H9 (cell line): ENCODE measurements around the gene DCAF17. TPM values are rescaled to one million over a fixed set of nuclear protein-coding genes. Genes with fewer than 3 reads are reported as not detected.

ENCODE experiments used
- DNase-seq: peaks from one replicate; pipeline ENCODE4 v3.0.0-alpha.2; 2017
- H2AFZ ChIP-seq: one replicate; pipeline ENCODE4 v1.6.1; 2013; ENCODE audit warnings: mild to moderate bottlenecking, low read length, control low read depth, moderate library complexity
- H2AK5ac ChIP-seq: 2 replicates; pipeline ENCODE4 v1.6.1; 2013; ENCODE audit warnings: low read length, control low read depth, mixed read lengths; ENCODE audit not compliant: insufficient read length
- H2BK120ac ChIP-seq: one replicate; pipeline ENCODE4 v1.6.1; 2013; ENCODE audit warnings: low read depth, mild to moderate bottlenecking, low read length, control low read depth, inconsistent platforms; ENCODE audit not compliant: poor library complexity, severe bottlenecking
- H2BK12ac ChIP-seq: 2 replicates; pipeline ENCODE4 v1.6.1; 2013; ENCODE audit warnings: low read length, control low read depth, mixed read lengths, low read depth; ENCODE audit not compliant: insufficient read length
- H2BK15ac ChIP-seq: 2 replicates; pipeline ENCODE4 v1.6.1; 2013; ENCODE audit warnings: low read depth, low read length, control low read depth
- H2BK20ac ChIP-seq: one replicate; pipeline ENCODE4 v1.6.1; 2013; ENCODE audit warnings: low read depth, mild to moderate bottlenecking, low read length, control low read depth, inconsistent platforms; ENCODE audit not compliant: poor library complexity, severe bottlenecking
- H2BK5ac ChIP-seq: 2 replicates; pipeline ENCODE4 v1.6.1; 2013; ENCODE audit warnings: low read length, control low read depth, mixed read lengths; ENCODE audit not compliant: insufficient read length
- H3K14ac ChIP-seq: 2 replicates; pipeline ENCODE4 v1.6.1; 2013; ENCODE audit warnings: low read length, control low read depth; ENCODE audit not compliant: insufficient read depth
- H3K18ac ChIP-seq: 2 replicates; pipeline ENCODE4 v1.6.1; 2013; ENCODE audit warnings: low read depth, mild to moderate bottlenecking, mixed read lengths, low read length, control low read depth; ENCODE audit not compliant: insufficient read length
- H3K23ac ChIP-seq: 2 replicates; pipeline ENCODE4 v1.6.1; 2013; ENCODE audit warnings: low read length, control low read depth, mixed read lengths, low read depth; ENCODE audit not compliant: insufficient read length
- H3K23me2 ChIP-seq: 2 replicates; pipeline ENCODE4 v1.6.1; 2013; ENCODE audit warnings: low read depth, mild to moderate bottlenecking, mixed read lengths, low read length, control low read depth; ENCODE audit not compliant: insufficient read length, poor library complexity, severe bottlenecking
- H3K27ac ChIP-seq: 2 replicates; pipeline ENCODE4 v1.5.1; 2013; ENCODE audit warnings: low read length, control low read depth, mixed read lengths, low read depth; ENCODE audit not compliant: insufficient read length
- H3K27me3 ChIP-seq: 2 replicates; pipeline ENCODE4 v1.6.1; 2013; ENCODE audit warnings: low read length, control low read depth, inconsistent platforms; ENCODE audit not compliant: insufficient read depth
- H3K4ac ChIP-seq: 2 replicates; pipeline ENCODE4 v1.6.1; 2013; ENCODE audit warnings: low read depth, mild to moderate bottlenecking, control low read depth, inconsistent platforms, low read length, moderate library complexity
- H3K4me1 ChIP-seq: 2 replicates; pipeline ENCODE4 v1.6.1; 2013; ENCODE audit warnings: low read length, control low read depth, inconsistent platforms; ENCODE audit not compliant: insufficient read depth
- H3K4me2 ChIP-seq: 2 replicates; pipeline ENCODE4 v1.6.1; 2013; ENCODE audit warnings: low read length, control low read depth, mixed read lengths; ENCODE audit not compliant: insufficient read length, insufficient read depth
- H3K56ac ChIP-seq: 2 replicates; pipeline ENCODE4 v1.6.1; 2013; ENCODE audit warnings: low read depth, mild to moderate bottlenecking, mixed read lengths, low read length, control low read depth; ENCODE audit not compliant: insufficient read length
- H3K79me1 ChIP-seq: 2 replicates; pipeline ENCODE4 v1.6.1; 2013; ENCODE audit warnings: low read depth, mild to moderate bottlenecking, moderate library complexity, low read length, control low read depth, inconsistent platforms; ENCODE audit not compliant: insufficient read depth, poor library complexity, severe bottlenecking
- H3K79me2 ChIP-seq: 2 replicates; pipeline ENCODE4 v1.6.1; 2013; ENCODE audit warnings: low read length, control low read depth, inconsistent platforms; ENCODE audit not compliant: insufficient read depth
- H3K9ac ChIP-seq: 2 replicates; pipeline ENCODE4 v1.6.1; 2013; ENCODE audit warnings: low read length, control low read depth, mixed read lengths; ENCODE audit not compliant: insufficient read length; ENCODE audit errors: extremely low read depth
- H3K9me3 ChIP-seq: one replicate; pipeline ENCODE4 v1.6.1; 2013; ENCODE audit warnings: low read depth, low read length, inconsistent platforms; ENCODE audit not compliant: control insufficient read depth
- H3T11ph ChIP-seq: one replicate; pipeline ENCODE4 v1.6.1; 2013; ENCODE audit warnings: mild to moderate bottlenecking, low read length, control low read depth, inconsistent platforms
- H4K20me1 ChIP-seq: one replicate; pipeline ENCODE4 v1.6.1; 2013; ENCODE audit not compliant: control insufficient read depth, insufficient read length, insufficient read depth
- H4K5ac ChIP-seq: 2 replicates; pipeline ENCODE4 v1.6.1; 2013; ENCODE audit warnings: low read depth, mild to moderate bottlenecking, mixed read lengths, low read length, control low read depth; ENCODE audit not compliant: insufficient read length
- H4K8ac ChIP-seq: replicated peaks from 2 replicates; pipeline ENCODE4 v1.6.1; 2013; ENCODE audit warnings: low read length, control low read depth, mixed read lengths, low read depth; ENCODE audit not compliant: insufficient read length
- H4K91ac ChIP-seq: 2 replicates; pipeline ENCODE4 v1.6.1; 2013; ENCODE audit warnings: low read depth, mild to moderate bottlenecking, moderate library complexity, mixed read lengths, low read length, control low read depth; ENCODE audit not compliant: insufficient read length
- H3K27ac Mint-ChIP-seq, 3 experiments: 2 replicates in 2 of 3; 3 replicates in 1 of 3; pipeline ENCODE4 v1.8.0; 2020 to 2021; ENCODE audit warnings: mixed read lengths in 3 of 3, mild to moderate bottlenecking in 1 of 3, moderate library complexity in 1 of 3
- H3K27me3 Mint-ChIP-seq: 2 replicates; pipeline ENCODE4 v1.8.0; 2021; ENCODE audit warnings: low read depth, mild to moderate bottlenecking, moderate library complexity, mixed read lengths
- H3K36me3 Mint-ChIP-seq, 3 experiments: 2 replicates in 2 of 3; 3 replicates in 1 of 3; pipeline ENCODE4 v1.8.0; 2020 to 2021; ENCODE audit warnings: low read depth in 3 of 3, mixed read lengths in 3 of 3; ENCODE audit not compliant: insufficient read depth in 1 of 3
- H3K4me1 Mint-ChIP-seq, 2 experiments: 2 replicates each; pipeline ENCODE4 v1.8.0; 2020; ENCODE audit warnings: mixed read lengths in 2 of 2
- H3K4me3 Mint-ChIP-seq, 2 experiments: 2 replicates in 1 of 2; 3 replicates in 1 of 2; pipeline ENCODE4 v1.8.0; 2020 to 2021; ENCODE audit warnings: mild to moderate bottlenecking in 2 of 2, mixed read lengths in 2 of 2, moderate library complexity in 1 of 2
- H3K9me3 Mint-ChIP-seq, 2 experiments: 2 replicates in 1 of 2; 3 replicates in 1 of 2; pipeline ENCODE4 v1.8.0; 2020; ENCODE audit warnings: mild to moderate bottlenecking in 2 of 2, mixed read lengths in 2 of 2, moderate library complexity in 1 of 2
- CTCF ChIP-seq: fragments of 200-600 bp; sonication (generic); conservative IDR thresholded peaks from 3 replicates; pipeline ENCODE4 v1.8.0; 2021; ENCODE audit warnings: antibody characterized with exemption, mild to moderate bottlenecking
- WGBS: extraction: QIAGEN DNeasy Blood & Tissue Kit; methylation state at CpG from one replicate; pipeline ENCODE4 v1.1.7; 2013; ENCODE audit warnings: missing lambda C conversion rate, low lambda C conversion rate, mixed read lengths; ENCODE audit not compliant: insufficient read length; ENCODE audit errors: extremely low coverage; 5-methylcytosine and 5-hydroxymethylcytosine counted together
- total RNA-seq: library from RNA; stranded (reverse); gene quantifications from 2 replicates; pipeline ENCODE4 v1.2.1, GENCODE V29; 2021

The DCAF17 gene
- total RNA-seq, 1 experiment from 2014 or later: 28.1 TPM

- H3K4me3 Mint-ChIP-seq: no peak overlapping the region
Observed at GRCh38 chr2:171436307-171436706, 2.3 kb downstream of the DCAF17 start.

More at GRCh38 chr2:171436307-171436706, 2.3 kb downstream of the DCAF17 start:
- Histone ChIP-seq H3K79me2 (no peaks in the 10 kb centered on the region; the same call in 1 of the 2 replicates), H4K91ac (no peak overlapping the region), H3K9ac (no peak overlapping the region), H2BK12ac (no peak overlapping the region), H3K27me3 (no peaks in the 10 kb centered on the region), H4K20me1 (no peaks in the 10 kb centered on the region), H2BK20ac (no peak overlapping the region), H3K79me1 (no peaks in the 10 kb centered on the region), H3K56ac (no peak overlapping the region), H2AK5ac (no peak overlapping the region), H3K4ac (no peak overlapping the region), H3T11ph (no peak overlapping the region), H3K14ac (no peak overlapping the region), H2BK5ac (no peak overlapping the region), H2BK120ac (no peak overlapping the region), H4K8ac (no peak overlapping the region), H4K5ac (no peak overlapping the region), H2AFZ (no peak overlapping the region), H3K9me3 (no peaks in the 10 kb centered on the region), H2BK15ac (no peak overlapping the region), H3K4me1 (peaks cover 2% of the 10 kb centered on the region; the same call in 1 of the 2 replicates), H3K23me2 (peaks cover 10% of the 10 kb centered on the region), H3K18ac (no peak overlapping the region), H3K27ac (no peak overlapping the region), H3K4me2 (no peak overlapping the region), H3K23ac (no peak overlapping the region)
- DNase-seq: no peak
- Mint-ChIP-seq H3K36me3 (peaks cover 39 to 60% (median 54%) of the 10 kb centered on the region in 3 experiments; a peak in 6 of 7 replicates), H3K9me3 (no peaks in the 10 kb centered on the region), H3K27ac (no peak overlapping the region), H3K4me1 (peaks cover 29 to 32% of the 10 kb centered on the region in 2 experiments), H3K27me3 (no peaks in the 10 kb centered on the region)
- no CpG with 5 or more reads among the region's 1 CpG for WGBS
- no peak for TF ChIP-seq CTCF
